ENCODE data around the gene TNPO3. TPM values are rescaled to one million over a fixed set of nuclear protein-coding genes. Genes with fewer than 3 reads are reported as not detected.

TNPO3 gene
- polyA plus RNA-seq, 1 of the 3 experiments (the other 2 are of a cell fraction), result 27.8 TPM

DNA sequence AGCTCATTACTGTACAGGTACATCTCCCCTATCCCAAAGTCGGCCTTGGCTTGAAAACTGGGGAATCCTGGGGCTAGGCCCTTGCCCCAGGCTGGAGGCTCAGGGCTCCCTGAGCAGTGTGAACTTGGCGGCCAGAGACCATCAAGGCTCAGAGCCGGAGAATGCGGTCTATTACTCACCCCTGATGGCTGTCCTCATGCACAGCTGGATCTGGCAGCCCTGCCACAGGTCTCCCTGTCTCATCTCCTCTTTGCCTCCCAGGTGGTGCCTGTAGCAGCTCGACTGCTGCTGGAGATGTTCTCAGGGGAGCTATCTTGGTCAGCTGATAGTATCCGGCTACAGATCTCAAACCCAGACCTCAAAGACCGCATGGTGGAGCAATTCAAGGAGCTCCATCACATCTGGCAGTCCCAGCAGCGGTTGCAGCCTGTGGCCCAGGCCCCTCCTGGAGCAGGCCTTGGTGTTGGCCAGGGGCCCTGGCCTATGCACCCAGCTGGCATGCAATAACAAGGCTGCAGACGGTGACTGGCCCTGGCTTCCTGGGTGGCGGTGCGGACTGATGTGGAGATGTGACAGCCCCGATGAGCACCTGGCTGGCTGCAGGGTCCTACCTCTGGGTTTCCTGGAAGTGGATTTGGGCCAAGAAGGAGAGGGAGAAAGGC lies 106.5 kb downstream of the TNPO3 start (continued):
- TF ChIP-seq MAX (IDR thresholded peaks at IDR 0.05; ENCODE audit: low read depth), result no peak
- no peak for TF ChIP-seq GATA2 (CRISPR knock-in tag; IDR thresholded peaks at IDR 0.05)
- no peak for TF ChIP-seq USF1 (IDR thresholded peaks at IDR 0.05; ENCODE audit: borderline replicate concordance, low read depth)
- no peak for TF ChIP-seq RCOR1 (IDR thresholded peaks at IDR 0.05; ENCODE audit: low read length)
- TF ChIP-seq MXI1 (IDR thresholded peaks at IDR 0.05; ENCODE audit: low read depth, low read length), result no peak

DNA sequence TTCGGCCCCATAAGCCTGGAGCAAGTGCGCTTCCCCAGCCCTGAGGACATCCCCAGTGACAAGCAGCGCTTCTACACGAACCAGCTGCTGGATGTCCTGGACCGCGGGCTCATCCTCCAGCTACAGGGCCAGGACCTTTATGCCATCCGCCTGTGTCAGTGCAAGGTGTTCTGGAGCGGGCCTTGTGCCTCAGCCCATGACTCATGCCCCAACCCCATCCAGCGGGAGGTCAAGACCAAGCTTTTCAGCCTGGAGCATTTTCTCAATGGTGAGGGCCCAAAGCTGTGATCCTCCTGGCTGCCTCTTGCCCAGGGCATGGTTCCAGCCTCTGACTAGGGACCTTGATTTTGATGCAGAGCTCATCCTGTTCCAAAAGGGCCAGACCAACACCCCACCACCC lies 107.1 kb downstream of the TNPO3 start:
- Histone ChIP-seq H3K4me2 (no peak overlapping the region), H3K9ac (no peak overlapping the region), H4K20me1 (ENCODE audit: insufficient read depth) (no peaks in the 10 kb centered on the region), H3K9me3 (no peaks in the 10 kb centered on the region), H3K36me3 (replicated peaks in 1 of 2; ENCODE audit: control insufficient read depth in 1 of 2, insufficient read depth in 2 of 2, low read length in 1 of 2) (peaks cover 13 to 22% of the 10 kb centered on the region in 2 experiments), H3K9me2 (no peaks in the 10 kb centered on the region), H3K4me1 (ENCODE audit: control insufficient read depth in 1 of 2, insufficient read depth in 2 of 2, low read depth in 1 of 2, low read length in 1 of 2) (peaks cover 0 to 31% of the 10 kb centered on the region in 2 experiments; a peak in 2 of 4 replicates), H2AFZ (ENCODE audit: low read depth) (no peak overlapping the region), H3K27me3 (ENCODE audit: insufficient read depth) (no peaks in the 10 kb centered on the region), H3F3A (replicated peaks; ENCODE audit: insufficient read depth) (no peaks in the 10 kb centered on the region), H3K79me2 (ENCODE audit: insufficient read depth) (no peaks in the 10 kb centered on the region), H3K27ac (ENCODE audit: low read depth in 2 of 2, low read length in 1 of 2) (no peak overlapping the region), H3K4me3 (ENCODE audit: low read depth in 2 of 2, low read length in 1 of 2) (no peak overlapping the region)
- CTCF ChIA-PET, result interaction anchor here (0.6 to 2.5 kb wide), 10 partner anchors 11 to 271 kb away, joined by 3 to 8 read pairs (median 4); partner anchors contain the start of gene IRF5
- POLR2A ChIA-PET, result interaction anchor here (1.0 to 1.4 kb wide), 2 partner anchors 8 to 10 kb away, joined by 3 to 7 read pairs; partner anchors contain the start of gene IRF5
- DNase-seq, result peak; percentile 29
- WGBS (ENCODE audit: low lambda C conversion rate), result 92% methylated on average over 7 of the region's 9 CpGs
- TF ChIP-seq PBX3 (IDR thresholded peaks at IDR 0.05), result no peak
- TF ChIP-seq IRF3 (IDR thresholded peaks at IDR 0.05; ENCODE audit: low read depth, low read length), result no peak
- no peak for TF ChIP-seq SIN3A (IDR thresholded peaks at IDR 0.05; ENCODE audit: borderline replicate concordance, low read depth, low read length)
- TF ChIP-seq MAX (IDR thresholded peaks at IDR 0.05; ENCODE audit: low read depth), result no peak
- no peak for TF ChIP-seq TAF1 (IDR thresholded peaks at IDR 0.05; ENCODE audit: borderline replicate concordance, low read depth, low read length)
- TF ChIP-seq ZBTB33 (IDR thresholded peaks at IDR 0.05; ENCODE audit: borderline replicate concordance, low read depth), result no peak
- no peak for TF ChIP-seq CTCF (IDR thresholded peaks at IDR 0.05)
- TF ChIP-seq, protein P1, sequence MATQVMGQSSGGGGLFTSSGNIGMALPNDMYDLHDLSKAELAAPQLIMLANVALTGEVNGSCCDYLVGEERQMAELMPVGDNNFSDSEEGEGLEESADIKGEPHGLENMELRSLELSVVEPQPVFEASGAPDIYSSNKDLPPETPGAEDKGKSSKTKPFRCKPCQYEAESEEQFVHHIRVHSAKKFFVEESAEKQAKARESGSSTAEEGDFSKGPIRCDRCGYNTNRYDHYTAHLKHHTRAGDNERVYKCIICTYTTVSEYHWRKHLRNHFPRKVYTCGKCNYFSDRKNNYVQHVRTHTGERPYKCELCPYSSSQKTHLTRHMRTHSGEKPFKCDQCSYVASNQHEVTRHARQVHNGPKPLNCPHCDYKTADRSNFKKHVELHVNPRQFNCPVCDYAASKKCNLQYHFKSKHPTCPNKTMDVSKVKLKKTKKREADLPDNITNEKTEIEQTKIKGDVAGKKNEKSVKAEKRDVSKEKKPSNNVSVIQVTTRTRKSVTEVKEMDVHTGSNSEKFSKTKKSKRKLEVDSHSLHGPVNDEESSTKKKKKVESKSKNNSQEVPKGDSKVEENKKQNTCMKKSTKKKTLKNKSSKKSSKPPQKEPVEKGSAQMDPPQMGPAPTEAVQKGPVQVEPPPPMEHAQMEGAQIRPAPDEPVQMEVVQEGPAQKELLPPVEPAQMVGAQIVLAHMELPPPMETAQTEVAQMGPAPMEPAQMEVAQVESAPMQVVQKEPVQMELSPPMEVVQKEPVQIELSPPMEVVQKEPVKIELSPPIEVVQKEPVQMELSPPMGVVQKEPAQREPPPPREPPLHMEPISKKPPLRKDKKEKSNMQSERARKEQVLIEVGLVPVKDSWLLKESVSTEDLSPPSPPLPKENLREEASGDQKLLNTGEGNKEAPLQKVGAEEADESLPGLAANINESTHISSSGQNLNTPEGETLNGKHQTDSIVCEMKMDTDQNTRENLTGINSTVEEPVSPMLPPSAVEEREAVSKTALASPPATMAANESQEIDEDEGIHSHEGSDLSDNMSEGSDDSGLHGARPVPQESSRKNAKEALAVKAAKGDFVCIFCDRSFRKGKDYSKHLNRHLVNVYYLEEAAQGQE (IDR thresholded peaks at IDR 0.05; ENCODE audit: low read depth, low read length), result no peak
- TF ChIP-seq GABPA (IDR thresholded peaks at IDR 0.05; ENCODE audit: low read depth), result no peak
- no peak for TF ChIP-seq SMC3 (IDR thresholded peaks at IDR 0.05; ENCODE audit: low read depth, low read length)
- no peak for TF ChIP-seq RXRA (IDR thresholded peaks at IDR 0.05; ENCODE audit: borderline replicate concordance, low read depth)
- TF ChIP-seq, protein P2, sequence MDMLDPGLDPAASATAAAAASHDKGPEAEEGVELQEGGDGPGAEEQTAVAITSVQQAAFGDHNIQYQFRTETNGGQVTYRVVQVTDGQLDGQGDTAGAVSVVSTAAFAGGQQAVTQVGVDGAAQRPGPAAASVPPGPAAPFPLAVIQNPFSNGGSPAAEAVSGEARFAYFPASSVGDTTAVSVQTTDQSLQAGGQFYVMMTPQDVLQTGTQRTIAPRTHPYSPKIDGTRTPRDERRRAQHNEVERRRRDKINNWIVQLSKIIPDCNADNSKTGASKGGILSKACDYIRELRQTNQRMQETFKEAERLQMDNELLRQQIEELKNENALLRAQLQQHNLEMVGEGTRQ (IDR thresholded peaks at IDR 0.05; ENCODE audit: borderline replicate concordance, low read depth, low read length), result no peak
- no peak for TF ChIP-seq ELF1 (IDR thresholded peaks at IDR 0.05)

All from SK-N-SH (cell line).